ENCODE results near the gene ATXN3.
"Not testable (repeated sequence)": the region's sequence is repeated elsewhere in the genome, so short reads cannot be mapped to it uniquely, and the experiment has no call there.

The ATXN3 gene

DNA sequence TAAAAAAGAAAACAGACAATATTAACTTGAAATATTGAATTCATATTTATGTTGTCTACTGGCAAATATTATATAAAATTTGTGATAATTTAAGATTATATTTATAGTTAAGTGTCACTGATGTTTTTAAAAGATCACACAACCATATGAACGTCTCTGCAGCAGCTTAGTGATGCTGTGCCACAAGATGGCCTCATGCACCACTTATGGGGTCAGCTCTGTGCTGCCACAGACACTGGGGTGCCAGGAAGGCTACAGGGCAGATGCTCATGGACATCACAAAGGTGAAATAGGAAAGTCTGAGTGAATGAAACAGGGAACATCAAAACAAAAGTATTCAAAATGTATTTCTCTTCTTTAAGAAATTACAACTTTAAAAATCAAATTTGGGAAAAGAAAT is 13.1 kb downstream of the ATXN3 start:
- in situ Hi-C loops (cut with MboI; ENCODE audit: low pct_unique_long_range_greater_than_20kb, low sequenced_read_pairs, unreplicated experiment) = no loop called here
- DNase-seq (ENCODE audit: low spot score) = no peak
- TF ChIP-seq CTCF (IDR thresholded peaks at IDR 0.05; ENCODE audit: extremely low read depth, insufficient read depth, missing control alignments) = peak; percentile 28

DNA sequence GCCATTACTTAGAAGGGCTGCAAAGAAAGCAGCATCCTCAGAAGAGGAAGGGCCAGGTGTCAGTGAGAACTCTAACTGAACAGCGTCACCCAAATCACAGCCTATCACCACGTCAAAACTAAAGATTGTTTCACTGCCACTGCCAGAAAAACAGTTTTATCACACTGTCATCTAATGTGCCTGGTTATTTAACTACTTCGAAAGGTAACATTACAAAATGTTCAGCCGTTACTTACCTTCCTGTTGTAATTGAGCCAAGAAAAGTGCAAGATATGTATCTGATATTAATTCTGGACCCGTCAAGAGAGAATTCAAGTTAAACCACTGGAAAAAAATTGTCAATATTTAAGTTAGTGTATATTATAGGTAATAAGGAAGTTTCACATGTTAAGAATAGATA is 17.9 kb downstream of the ATXN3 start:
- in situ Hi-C loops (cut with MboI; ENCODE audit: low pct_unique_long_range_greater_than_20kb, low sequenced_read_pairs, unreplicated experiment) = no loop called here
- no peak for DNase-seq (ENCODE audit: low spot score)
- TF ChIP-seq CTCF (IDR thresholded peaks at IDR 0.05; ENCODE audit: extremely low read depth, insufficient read depth, missing control alignments) = no peak

- DNase-seq (ENCODE audit: low spot score) = no peak
- no peak for TF ChIP-seq CTCF (IDR thresholded peaks at IDR 0.05; ENCODE audit: extremely low read depth, insufficient read depth, missing control alignments)
- in situ Hi-C loops (cut with MboI; ENCODE audit: low pct_unique_long_range_greater_than_20kb, low sequenced_read_pairs, unreplicated experiment) = no loop called here
Observed at GRCh38 chr14:92074555-92074954, 31.8 kb downstream of the ATXN3 start.

- no peak for DNase-seq (ENCODE audit: low spot score)
- in situ Hi-C loops (cut with MboI; ENCODE audit: low pct_unique_long_range_greater_than_20kb, low sequenced_read_pairs, unreplicated experiment) = no loop called here
- no peak for TF ChIP-seq CTCF (IDR thresholded peaks at IDR 0.05; ENCODE audit: extremely low read depth, insufficient read depth, missing control alignments)
Observed at GRCh38 chr14:92058006-92058917, 48.1 kb downstream of the ATXN3 start.

DNA sequence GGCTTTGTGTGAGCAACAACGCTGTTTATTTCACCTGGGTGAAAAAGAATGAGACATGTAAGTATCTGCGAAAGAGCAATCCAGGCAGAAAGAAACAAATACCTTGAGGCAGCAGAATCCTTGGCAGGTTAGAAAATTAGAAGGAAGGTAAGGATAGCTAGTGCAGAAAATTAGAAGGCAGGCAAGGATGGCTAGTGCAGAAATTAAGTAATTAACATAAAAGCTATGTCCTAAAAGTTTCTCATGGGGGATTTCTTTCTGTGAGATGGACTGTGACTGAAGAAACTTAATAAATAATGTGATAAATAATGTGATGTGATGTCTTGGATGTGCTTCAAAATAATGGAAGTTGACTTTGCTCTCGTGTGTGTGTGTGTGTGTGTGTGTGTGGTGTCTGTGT is 56.6 kb downstream of the ATXN3 start:
- in situ Hi-C loops (cut with MboI; ENCODE audit: low pct_unique_long_range_greater_than_20kb, low sequenced_read_pairs, unreplicated experiment) = no loop called here
- no peak for TF ChIP-seq CTCF (IDR thresholded peaks at IDR 0.05; ENCODE audit: extremely low read depth, insufficient read depth, missing control alignments)
- DNase-seq (ENCODE audit: low spot score) = no peak

GRCh38 chr14:92049221-92049620 is 57.2 kb downstream of the ATXN3 start:
- in situ Hi-C loops (cut with MboI; ENCODE audit: low pct_unique_long_range_greater_than_20kb, low sequenced_read_pairs, unreplicated experiment); DNase-seq (ENCODE audit: low spot score): not testable (repeated sequence)

DNA sequence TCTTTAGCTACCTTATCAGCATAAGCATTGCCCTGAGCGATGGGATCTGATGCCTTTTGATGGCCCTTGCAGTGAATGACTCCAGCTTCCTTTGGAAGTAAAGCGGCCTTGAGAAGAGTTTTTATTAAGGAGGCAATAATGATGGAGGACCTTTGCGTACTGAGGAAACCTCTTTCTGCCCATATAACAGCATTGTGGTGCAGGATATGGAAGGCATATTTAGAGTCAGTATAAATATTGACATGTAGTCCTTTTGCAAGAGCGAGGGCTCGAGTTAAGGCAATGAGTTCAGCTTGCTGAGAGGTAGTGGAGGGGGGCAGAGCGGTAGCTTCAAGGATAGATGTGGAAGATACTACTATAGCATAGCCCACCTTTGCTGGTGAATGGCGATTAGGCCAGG is 60.5 kb downstream of the ATXN3 start:
- in situ Hi-C loops (cut with MboI; ENCODE audit: low pct_unique_long_range_greater_than_20kb, low sequenced_read_pairs, unreplicated experiment); DNase-seq (ENCODE audit: low spot score): not testable (repeated sequence)

DNA sequence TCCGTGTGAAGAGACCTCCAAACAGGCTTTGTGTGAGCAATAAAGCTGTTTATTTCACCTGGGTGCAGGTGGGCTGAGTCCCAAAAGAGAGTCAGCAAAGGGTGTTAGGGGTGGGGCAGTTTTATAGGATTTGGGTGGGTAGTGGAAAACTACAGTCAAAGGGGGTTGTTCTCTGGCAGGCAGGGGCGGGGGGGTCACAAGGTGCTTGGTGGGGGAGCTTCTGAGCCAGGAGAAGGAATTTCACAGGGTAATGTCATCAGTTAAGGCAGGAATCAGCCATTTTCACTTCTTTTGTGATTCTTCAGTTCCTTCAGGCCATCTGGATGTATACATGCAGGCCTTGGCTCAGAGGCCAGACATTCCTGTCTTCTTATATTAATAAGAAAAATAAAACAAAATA is 64.6 kb downstream of the ATXN3 start:
- in situ Hi-C loops (cut with MboI; ENCODE audit: low pct_unique_long_range_greater_than_20kb, low sequenced_read_pairs, unreplicated experiment); DNase-seq (ENCODE audit: low spot score): not testable (repeated sequence)
